Mucosa of stomach (tissue), 1 donor: ENCODE results near the gene SYMPK.

Experiments used
- H3K27me3 ChIP-seq: one replicate; pipeline ENCODE4 v1.7.0; 2013; ENCODE audit warnings: mild to moderate bottlenecking, low read length; ENCODE audit not compliant: control insufficient read depth, insufficient read depth
- H3K36me3 ChIP-seq: one replicate; pipeline ENCODE4 v1.7.0; 2013; ENCODE audit warnings: low read length; ENCODE audit not compliant: control insufficient read depth, insufficient read depth
- H3K4me1 ChIP-seq: one replicate; pipeline ENCODE4 v1.7.0; 2013; ENCODE audit warnings: mild to moderate bottlenecking, low read length; ENCODE audit not compliant: control insufficient read depth, insufficient read depth
- H3K4me3 ChIP-seq: one replicate; pipeline ENCODE4 v1.7.0; 2013; ENCODE audit warnings: low read length
- H3K9ac ChIP-seq: one replicate; pipeline ENCODE4 v1.7.0; 2013; ENCODE audit warnings: mild to moderate bottlenecking, low read length, moderate library complexity
- H3K9me3 ChIP-seq: one replicate; pipeline ENCODE4 v1.7.0; 2013; ENCODE audit warnings: mild to moderate bottlenecking, low read length, moderate library complexity; ENCODE audit not compliant: control insufficient read depth
- donor health status: Pancreatic carcinoma.

The SYMPK gene

GRCh38 chr19:45862564-45863334 is at the start of gene SYMPK:
Gene SYMPK (minus strand): TSS chr19:45863147. CDS start chr19:45854495, 8,652 bp downstream.
- Histone ChIP-seq H3K36me3 (no peaks in the 10 kb centered on the region), H3K9ac (peak within 1 kb of the TSS; percentile 88), H3K4me3 (peak within 1 kb of the TSS; percentile 46), H3K4me1 (peaks cover 16% of the 10 kb centered on the region), H3K9me3 (no peaks in the 10 kb centered on the region), H3K27me3 (no peaks in the 10 kb centered on the region)

- H3K27me3 ChIP-seq = peaks cover 3% of the 10 kb centered on the region
- H3K9me3 ChIP-seq = no peaks in the 10 kb centered on the region
- no peak overlapping the region for H3K4me3 ChIP-seq
- H3K36me3 ChIP-seq = no peaks in the 10 kb centered on the region
- no peaks in the 10 kb centered on the region for H3K4me1 ChIP-seq
- no peak overlapping the region for H3K9ac ChIP-seq
These were observed 48.3 kb upstream of the SYMPK start for GRCh38 chr19:45911291-45911690.

- no peaks in the 10 kb centered on the region for H3K9me3 ChIP-seq
- peaks cover 3% of the 10 kb centered on the region for H3K27me3 ChIP-seq
- H3K36me3 ChIP-seq = no peaks in the 10 kb centered on the region
- H3K4me1 ChIP-seq = no peaks in the 10 kb centered on the region
- no peak overlapping the region for H3K9ac ChIP-seq
- H3K4me3 ChIP-seq = no peak overlapping the region
These were observed 46.0 kb upstream of the SYMPK start for GRCh38 chr19:45908956-45909355.

- Histone ChIP-seq H3K4me1 (peaks cover 7% of the 10 kb centered on the region), H3K9ac (no peak overlapping the region), H3K36me3 (no peaks in the 10 kb centered on the region), H3K27me3 (peaks cover 3% of the 10 kb centered on the region), H3K9me3 (no peaks in the 10 kb centered on the region), H3K4me3 (no peak overlapping the region)
These were observed 43.3 kb upstream of the SYMPK start for GRCh38 chr19:45906221-45906620.

- Histone ChIP-seq H3K4me3 (no peak overlapping the region), H3K27me3 (no peaks in the 10 kb centered on the region), H3K9me3 (no peaks in the 10 kb centered on the region), H3K4me1 (peaks cover 13% of the 10 kb centered on the region), H3K9ac (no peak overlapping the region), H3K36me3 (no peaks in the 10 kb centered on the region)
These were observed 42.1 kb upstream of the SYMPK start for GRCh38 chr19:45905011-45905410.

GRCh38 chr19:45902651-45903625 is 40.0 kb upstream of the SYMPK start:
- peak overlapping the region; percentile 79 for H3K4me3 ChIP-seq
- H3K9ac ChIP-seq = peak overlapping the region; percentile 78
- peaks cover 13% of the 10 kb centered on the region for H3K4me1 ChIP-seq
- no peaks in the 10 kb centered on the region for H3K27me3 ChIP-seq
- no peaks in the 10 kb centered on the region for H3K9me3 ChIP-seq
- H3K36me3 ChIP-seq = no peaks in the 10 kb centered on the region

- Histone ChIP-seq H3K4me1 (peaks cover 13% of the 10 kb centered on the region), H3K27me3 (no peaks in the 10 kb centered on the region), H3K4me3 (peak within 1 kb of the TSS; percentile 79), H3K9me3 (no peaks in the 10 kb centered on the region), H3K36me3 (no peaks in the 10 kb centered on the region), H3K9ac (peak within 1 kb of the TSS; percentile 78)
These were observed 39.1 kb upstream of the SYMPK start, which contains the start of gene MYPOP for GRCh38 chr19:45901912-45902650. Gene MYPOP (minus strand): TSS chr19:45902613. CDS start chr19:45901773, 840 bp downstream.

- peak overlapping the region; percentile 74 for H3K4me3 ChIP-seq
- no peaks in the 10 kb centered on the region for H3K36me3 ChIP-seq
- H3K9ac ChIP-seq = peak overlapping the region; percentile 39
- peaks cover 13% of the 10 kb centered on the region for H3K4me1 ChIP-seq
- H3K27me3 ChIP-seq = no peaks in the 10 kb centered on the region
- H3K9me3 ChIP-seq = no peaks in the 10 kb centered on the region
These were observed 38.5 kb upstream of the SYMPK start for GRCh38 chr19:45901432-45901911.

- Histone ChIP-seq H3K9me3 (no peaks in the 10 kb centered on the region), H3K9ac (peak overlapping the region; percentile 39), H3K4me1 (peaks cover 13% of the 10 kb centered on the region), H3K27me3 (no peaks in the 10 kb centered on the region), H3K36me3 (no peaks in the 10 kb centered on the region), H3K4me3 (no peak overlapping the region)
These were observed 37.9 kb upstream of the SYMPK start for GRCh38 chr19:45900738-45901431.

GRCh38 chr19:45899919-45900589 is 37.1 kb upstream of the SYMPK start:
- Histone ChIP-seq H3K9me3 (no peaks in the 10 kb centered on the region), H3K9ac (no peak overlapping the region), H3K36me3 (no peaks in the 10 kb centered on the region)

GRCh38 chr19:45899253-45899652 is 36.3 kb upstream of the SYMPK start:
- Histone ChIP-seq H3K9me3 (no peaks in the 10 kb centered on the region), H3K27me3 (no peaks in the 10 kb centered on the region), H3K36me3 (no peaks in the 10 kb centered on the region), H3K4me3 (no peak overlapping the region), H3K4me1 (peaks cover 13% of the 10 kb centered on the region), H3K9ac (no peak overlapping the region)

More at GRCh38 chr19:45899919-45900589, 37.1 kb upstream of the SYMPK start:
- peaks cover 13% of the 10 kb centered on the region for H3K4me1 ChIP-seq
- H3K4me3 ChIP-seq = no peak overlapping the region
- no peaks in the 10 kb centered on the region for H3K27me3 ChIP-seq
